Mucosa of stomach (tissue), 1 donor: Measurements from ENCODE around the gene PLCB1.

Source experiments
- H3K27me3 ChIP-seq: one replicate; pipeline ENCODE4 v1.7.0; 2013; ENCODE audit warnings: mild to moderate bottlenecking, low read length; ENCODE audit not compliant: control insufficient read depth, insufficient read depth
- H3K36me3 ChIP-seq: one replicate; pipeline ENCODE4 v1.7.0; 2013; ENCODE audit warnings: low read length; ENCODE audit not compliant: control insufficient read depth, insufficient read depth
- H3K4me1 ChIP-seq: one replicate; pipeline ENCODE4 v1.7.0; 2013; ENCODE audit warnings: mild to moderate bottlenecking, low read length; ENCODE audit not compliant: control insufficient read depth, insufficient read depth
- H3K4me3 ChIP-seq: one replicate; pipeline ENCODE4 v1.7.0; 2013; ENCODE audit warnings: low read length
- H3K9ac ChIP-seq: one replicate; pipeline ENCODE4 v1.7.0; 2013; ENCODE audit warnings: mild to moderate bottlenecking, low read length, moderate library complexity
- H3K9me3 ChIP-seq: one replicate; pipeline ENCODE4 v1.7.0; 2013; ENCODE audit warnings: mild to moderate bottlenecking, low read length, moderate library complexity; ENCODE audit not compliant: control insufficient read depth
- donor health status: Pancreatic carcinoma.

The PLCB1 gene

GRCh38 chr20:8423482-8423881 is 291.4 kb downstream of the PLCB1 start:
- Histone ChIP-seq H3K9me3 (no peaks in the 10 kb centered on the region), H3K4me3 (no peak overlapping the region), H3K36me3 (no peaks in the 10 kb centered on the region), H3K4me1 (no peaks in the 10 kb centered on the region), H3K27me3 (no peaks in the 10 kb centered on the region), H3K9ac (no peak overlapping the region)

- no peak overlapping the region for H3K4me3 ChIP-seq
These were observed 291.9 kb downstream of the PLCB1 start for GRCh38 chr20:8424010-8424409.

GRCh38 chr20:8425016-8425415 is 292.9 kb downstream of the PLCB1 start:
- Histone ChIP-seq H3K4me3 (no peak overlapping the region), H3K9me3 (no peaks in the 10 kb centered on the region), H3K27me3 (no peaks in the 10 kb centered on the region), H3K36me3 (no peaks in the 10 kb centered on the region), H3K4me1 (no peaks in the 10 kb centered on the region), H3K9ac (no peak overlapping the region)

More at GRCh38 chr20:8424010-8424409, 291.9 kb downstream of the PLCB1 start:
- no peaks in the 10 kb centered on the region for H3K4me1 ChIP-seq
- H3K9me3 ChIP-seq, result no peaks in the 10 kb centered on the region
- H3K36me3 ChIP-seq, result no peaks in the 10 kb centered on the region
- H3K9ac ChIP-seq, result no peak overlapping the region
- H3K27me3 ChIP-seq, result no peaks in the 10 kb centered on the region

GRCh38 chr20:8425802-8426201 is 293.7 kb downstream of the PLCB1 start:
- Histone ChIP-seq H3K9ac (no peak overlapping the region), H3K4me3 (no peak overlapping the region), H3K36me3 (no peaks in the 10 kb centered on the region), H3K4me1 (no peaks in the 10 kb centered on the region), H3K27me3 (no peaks in the 10 kb centered on the region), H3K9me3 (no peaks in the 10 kb centered on the region)

GRCh38 chr20:8427419-8428040 is 295.5 kb downstream of the PLCB1 start:
- Histone ChIP-seq H3K27me3 (no peaks in the 10 kb centered on the region), H3K4me3 (no peak overlapping the region), H3K9me3 (no peaks in the 10 kb centered on the region), H3K36me3 (no peaks in the 10 kb centered on the region), H3K4me1 (no peaks in the 10 kb centered on the region), H3K9ac (no peak overlapping the region)

- no peaks in the 10 kb centered on the region for H3K4me1 ChIP-seq
- no peaks in the 10 kb centered on the region for H3K27me3 ChIP-seq
- no peak overlapping the region for H3K4me3 ChIP-seq
- H3K36me3 ChIP-seq, result no peaks in the 10 kb centered on the region
- H3K9me3 ChIP-seq, result no peaks in the 10 kb centered on the region
- H3K9ac ChIP-seq, result no peak overlapping the region
These were observed 296.9 kb downstream of the PLCB1 start for GRCh38 chr20:8428988-8429387.

GRCh38 chr20:8431538-8432434 is 299.7 kb downstream of the PLCB1 start:
- H3K4me3 ChIP-seq, result no peak overlapping the region
- no peaks in the 10 kb centered on the region for H3K36me3 ChIP-seq

GRCh38 chr20:8432435-8433148 is 300.5 kb downstream of the PLCB1 start:
- Histone ChIP-seq H3K4me1 (no peaks in the 10 kb centered on the region), H3K9ac (no peak overlapping the region), H3K9me3 (no peaks in the 10 kb centered on the region), H3K4me3 (no peak overlapping the region), H3K36me3 (no peaks in the 10 kb centered on the region), H3K27me3 (no peaks in the 10 kb centered on the region)

More at GRCh38 chr20:8431538-8432434, 299.7 kb downstream of the PLCB1 start:
- no peak overlapping the region for H3K9ac ChIP-seq
- H3K4me1 ChIP-seq, result no peaks in the 10 kb centered on the region
- no peaks in the 10 kb centered on the region for H3K9me3 ChIP-seq
- no peaks in the 10 kb centered on the region for H3K27me3 ChIP-seq

- Histone ChIP-seq H3K9me3 (no peaks in the 10 kb centered on the region), H3K9ac (no peak overlapping the region), H3K4me1 (no peaks in the 10 kb centered on the region), H3K27me3 (no peaks in the 10 kb centered on the region), H3K36me3 (no peaks in the 10 kb centered on the region), H3K4me3 (no peak overlapping the region)
These were observed 301.2 kb downstream of the PLCB1 start for GRCh38 chr20:8433291-8433690.

GRCh38 chr20:8434326-8434876 is 302.3 kb downstream of the PLCB1 start:
- Histone ChIP-seq H3K36me3 (no peaks in the 10 kb centered on the region), H3K9ac (no peak overlapping the region), H3K4me1 (no peaks in the 10 kb centered on the region), H3K4me3 (no peak overlapping the region), H3K9me3 (no peaks in the 10 kb centered on the region), H3K27me3 (no peaks in the 10 kb centered on the region)

- Histone ChIP-seq H3K9ac (no peak overlapping the region), H3K4me1 (no peaks in the 10 kb centered on the region), H3K27me3 (no peaks in the 10 kb centered on the region), H3K9me3 (no peaks in the 10 kb centered on the region), H3K36me3 (no peaks in the 10 kb centered on the region), H3K4me3 (no peak overlapping the region)
These were observed 303.4 kb downstream of the PLCB1 start for GRCh38 chr20:8435285-8436035.
